ENCODE data around the gene STK33.
A peak's percentile ranks its signal among the peaks of the same experiment; 100 is the strongest.

The STK33 gene

GRCh38 chr11:8581300-8581699, 12.7 kb downstream of the STK33 start:
- H3K4me3 ChIP-seq (ENCODE audit: low read length), result no peak overlapping the region
- no peak for TF ChIP-seq CTCF (IDR thresholded peaks at IDR 0.05; ENCODE audit: insufficient read depth, low read depth, low read length, missing control alignments)
- DNase-seq (ENCODE audit: low read depth), result peak; percentile 43

- no peak for TF ChIP-seq CTCF (IDR thresholded peaks at IDR 0.05; ENCODE audit: insufficient read depth, low read depth, low read length, missing control alignments)
- peak; percentile 77 for DNase-seq (ENCODE audit: low read depth)
- no peak overlapping the region for H3K4me3 ChIP-seq (ENCODE audit: low read length)
Observed at GRCh38 chr11:8577791-8578581, 16.0 kb downstream of the STK33 start.

- no peak overlapping the region for H3K4me3 ChIP-seq (ENCODE audit: low read length)
- no peak for TF ChIP-seq CTCF (IDR thresholded peaks at IDR 0.05; ENCODE audit: insufficient read depth, low read depth, low read length, missing control alignments)
- no peak for DNase-seq (ENCODE audit: low read depth)
Observed at GRCh38 chr11:8574798-8575197, 19.2 kb downstream of the STK33 start.

- no peak for TF ChIP-seq CTCF (IDR thresholded peaks at IDR 0.05; ENCODE audit: insufficient read depth, low read depth, low read length, missing control alignments)
- DNase-seq (ENCODE audit: low read depth), result no peak
Observed at GRCh38 chr11:8573777-8574176, 20.3 kb downstream of the STK33 start.

GRCh38 chr11:8567602-8568198, 26.3 kb downstream of the STK33 start:
- TF ChIP-seq CTCF (IDR thresholded peaks at IDR 0.05; ENCODE audit: insufficient read depth, low read depth, low read length, missing control alignments), result no peak
- H3K4me3 ChIP-seq (ENCODE audit: low read length), result no peak overlapping the region
- peak; percentile 70 for DNase-seq (ENCODE audit: low read depth)

More at GRCh38 chr11:8573777-8574176, 20.3 kb downstream of the STK33 start:
- no peak overlapping the region for H3K4me3 ChIP-seq (ENCODE audit: low read length)

- peak; percentile 69 for DNase-seq (ENCODE audit: low read depth)
Observed at GRCh38 chr11:8566613-8567210, 27.3 kb downstream of the STK33 start.

More at GRCh38 chr11:8566613-8567210, 27.3 kb downstream of the STK33 start:
- H3K4me3 ChIP-seq (ENCODE audit: low read length), result no peak overlapping the region
- TF ChIP-seq CTCF (IDR thresholded peaks at IDR 0.05; ENCODE audit: insufficient read depth, low read depth, low read length, missing control alignments), result peak; percentile 45

Data from epithelial cell of esophagus (primary cell).